ENCODE measurements around the gene PDIK1L.
"Not testable (repeated sequence)": the region's sequence is repeated elsewhere in the genome, so short reads cannot be mapped to it uniquely, and the experiment has no call there.

The PDIK1L gene

DNA sequence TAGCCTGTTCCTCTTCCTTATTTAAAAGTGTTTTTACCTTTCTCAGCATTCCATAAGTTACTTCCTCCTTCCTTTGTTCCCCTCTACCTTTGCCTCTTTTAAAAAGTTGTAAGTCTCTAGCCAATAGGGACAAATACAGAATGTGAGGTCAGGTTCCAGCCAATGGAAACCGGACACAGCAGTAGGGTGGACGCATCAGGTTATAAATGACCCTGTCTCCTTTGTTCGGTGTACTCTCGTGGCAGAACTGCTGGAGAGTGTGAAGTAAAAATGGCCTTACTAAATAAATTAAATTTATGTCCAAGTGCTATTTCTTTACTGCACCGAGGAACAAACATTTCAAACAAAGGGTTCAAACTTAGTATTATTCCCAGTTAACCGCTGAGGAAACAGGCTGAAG is 18.1 kb upstream of the PDIK1L start:
- not testable (repeated sequence) for H3K9me3 ChIP-seq (ENCODE audit: control insufficient read depth, low read depth, low read length); H3K4me3 ChIP-seq (ENCODE audit: low read length); H3K9ac ChIP-seq (ENCODE audit: low read length); H3K36me3 ChIP-seq (ENCODE audit: control insufficient read depth, low read depth, low read length); H3K27ac ChIP-seq (ENCODE audit: low read length)
- Histone ChIP-seq H3K27me3 (ENCODE audit: control insufficient read depth, insufficient read depth, low read length) (peaks cover 10% of the 10 kb centered on the region), H3K4me1 (ENCODE audit: control insufficient read depth, low read depth, low read length) (peaks cover 16% of the 10 kb centered on the region)

DNA sequence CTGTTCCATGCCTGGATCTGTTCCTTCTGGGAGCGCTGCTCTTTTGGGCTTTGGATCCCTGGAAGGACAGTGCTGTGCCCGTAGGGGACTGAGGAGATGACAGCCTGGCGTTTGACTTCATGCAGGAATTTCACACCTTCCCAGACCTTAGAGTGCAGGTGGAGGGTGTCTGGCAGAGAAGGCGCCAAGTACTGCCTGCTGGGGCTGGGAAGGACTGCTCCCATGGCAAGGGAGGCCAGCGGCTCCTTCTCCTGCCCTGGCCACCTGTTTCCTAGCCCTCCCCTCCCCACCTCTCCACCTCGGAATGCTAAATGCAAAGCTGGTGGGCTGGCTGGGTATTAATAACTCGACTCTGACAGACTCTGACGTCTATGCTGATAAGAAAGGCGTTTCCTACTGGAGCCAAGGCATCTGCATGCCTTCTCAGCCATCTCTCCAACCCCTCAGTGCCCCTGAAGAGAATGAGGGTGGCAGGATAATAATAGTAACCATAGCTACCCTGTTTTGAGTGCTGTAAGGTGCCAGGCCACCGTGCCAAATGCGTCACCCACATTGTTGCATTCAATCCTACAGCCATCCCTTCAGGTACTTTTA is 17.5 kb upstream of the PDIK1L start:
- peaks cover 10% of the 10 kb centered on the region for H3K27me3 ChIP-seq (ENCODE audit: control insufficient read depth, insufficient read depth, low read length)
- H3K9me3 ChIP-seq (ENCODE audit: control insufficient read depth, low read depth, low read length), result no peaks in the 10 kb centered on the region
- no peak overlapping the region for H3K4me3 ChIP-seq (ENCODE audit: low read length)
- no peak overlapping the region for H3K27ac ChIP-seq (ENCODE audit: low read length)
- peaks cover 16% of the 10 kb centered on the region for H3K4me1 ChIP-seq (ENCODE audit: control insufficient read depth, low read depth, low read length)
- no peaks in the 10 kb centered on the region for H3K36me3 ChIP-seq (ENCODE audit: control insufficient read depth, low read depth, low read length)
- no peak overlapping the region for H3K9ac ChIP-seq (ENCODE audit: low read length)

DNA sequence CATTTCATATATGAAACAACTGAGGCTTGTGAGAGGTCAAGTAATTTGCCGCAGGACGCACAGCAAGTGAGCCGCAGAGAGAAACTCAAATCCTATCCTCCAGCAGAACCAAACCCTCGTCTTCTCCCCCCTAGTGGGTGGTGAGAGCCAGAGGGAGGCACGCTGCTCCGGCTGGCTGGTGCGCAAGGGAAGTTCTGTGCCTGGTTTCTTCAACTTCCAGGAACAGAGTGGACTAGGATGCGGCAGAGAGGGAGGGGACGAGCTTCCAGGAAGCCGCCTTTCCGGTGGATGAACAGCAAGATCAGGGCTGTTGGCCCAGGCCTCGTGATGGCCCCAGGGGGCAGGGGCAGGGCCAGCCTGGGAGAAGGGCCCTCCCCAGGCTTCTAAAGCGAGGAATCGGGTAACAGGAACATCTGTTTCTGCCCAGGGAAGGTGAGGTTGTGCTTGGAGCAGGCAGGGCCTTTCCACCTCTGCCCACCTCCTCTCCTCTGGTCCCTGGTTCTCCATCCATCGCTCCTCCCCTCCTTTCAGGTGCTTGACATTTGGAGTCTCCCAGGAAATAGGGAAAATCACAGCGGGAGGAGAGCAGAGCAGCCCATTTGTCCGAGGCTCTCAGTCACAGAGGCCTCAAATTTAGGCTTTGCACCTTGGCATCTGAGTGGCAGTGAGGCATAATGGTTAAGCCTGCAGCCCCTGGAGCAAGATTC is 16.8 kb upstream of the PDIK1L start:
- H3K9me3 ChIP-seq (ENCODE audit: control insufficient read depth, low read depth, low read length), result no peaks in the 10 kb centered on the region
- peaks cover 10% of the 10 kb centered on the region for H3K27me3 ChIP-seq (ENCODE audit: control insufficient read depth, insufficient read depth, low read length)
- no peak overlapping the region for H3K9ac ChIP-seq (ENCODE audit: low read length)
- no peaks in the 10 kb centered on the region for H3K36me3 ChIP-seq (ENCODE audit: control insufficient read depth, low read depth, low read length)
- no peak overlapping the region for H3K4me3 ChIP-seq (ENCODE audit: low read length)
- H3K4me1 ChIP-seq (ENCODE audit: control insufficient read depth, low read depth, low read length), result peaks cover 16% of the 10 kb centered on the region
- no peak overlapping the region for H3K27ac ChIP-seq (ENCODE audit: low read length)

DNA sequence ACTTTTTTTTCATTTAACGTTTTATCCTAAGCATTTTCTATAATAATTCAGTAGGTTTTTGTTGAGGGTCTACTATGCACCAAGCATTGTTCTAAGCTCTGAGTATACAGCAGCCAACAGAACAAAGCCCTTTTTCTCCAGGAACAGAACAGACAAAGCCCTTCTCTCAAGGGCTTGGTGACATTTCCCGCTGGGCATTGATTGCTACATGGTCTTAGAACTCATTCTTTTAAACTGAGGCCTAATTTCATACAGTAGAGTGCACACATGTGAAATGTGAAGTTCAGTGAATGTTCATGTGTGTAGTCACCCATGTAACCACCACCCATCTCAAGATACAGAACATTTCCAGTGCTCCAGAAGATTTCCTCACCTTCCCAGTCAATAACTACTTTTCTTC is 15.2 kb upstream of the PDIK1L start:
- H3K36me3 ChIP-seq (ENCODE audit: control insufficient read depth, low read depth, low read length), result no peaks in the 10 kb centered on the region
- peaks cover 16% of the 10 kb centered on the region for H3K4me1 ChIP-seq (ENCODE audit: control insufficient read depth, low read depth, low read length)
- H3K9me3 ChIP-seq (ENCODE audit: control insufficient read depth, low read depth, low read length), result no peaks in the 10 kb centered on the region
- H3K9ac ChIP-seq (ENCODE audit: low read length), result no peak overlapping the region
- H3K27me3 ChIP-seq (ENCODE audit: control insufficient read depth, insufficient read depth, low read length), result peaks cover 10% of the 10 kb centered on the region
- no peak overlapping the region for H3K4me3 ChIP-seq (ENCODE audit: low read length)
- no peak overlapping the region for H3K27ac ChIP-seq (ENCODE audit: low read length)

DNA sequence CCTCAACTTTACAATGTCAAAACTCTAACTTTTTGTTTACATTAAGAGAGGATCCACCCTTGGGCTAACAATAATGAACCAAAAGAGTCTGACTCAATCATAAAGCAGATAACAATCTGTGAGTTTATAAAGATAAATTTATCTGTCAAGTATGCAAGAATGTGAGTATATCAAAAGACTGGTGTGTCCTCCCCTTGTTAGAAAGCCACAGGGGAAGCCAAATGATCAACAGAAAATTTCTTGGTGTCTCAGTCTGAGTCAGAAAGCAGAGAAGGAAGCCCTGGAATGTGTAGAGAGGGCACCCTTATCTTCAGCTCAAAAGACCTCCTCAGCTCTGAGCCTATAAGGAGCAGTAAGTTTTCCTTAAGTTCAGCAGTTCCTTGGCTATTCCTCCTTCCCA is 13.9 kb upstream of the PDIK1L start:
- Histone ChIP-seq H3K9me3 (ENCODE audit: control insufficient read depth, low read depth, low read length) (no peaks in the 10 kb centered on the region), H3K4me1 (ENCODE audit: control insufficient read depth, low read depth, low read length) (peaks cover 16% of the 10 kb centered on the region), H3K4me3 (ENCODE audit: low read length) (no peak overlapping the region), H3K27me3 (ENCODE audit: control insufficient read depth, insufficient read depth, low read length) (peaks cover 10% of the 10 kb centered on the region), H3K27ac (ENCODE audit: low read length) (no peak overlapping the region), H3K9ac (ENCODE audit: low read length) (no peak overlapping the region), H3K36me3 (ENCODE audit: control insufficient read depth, low read depth, low read length) (no peaks in the 10 kb centered on the region)

DNA sequence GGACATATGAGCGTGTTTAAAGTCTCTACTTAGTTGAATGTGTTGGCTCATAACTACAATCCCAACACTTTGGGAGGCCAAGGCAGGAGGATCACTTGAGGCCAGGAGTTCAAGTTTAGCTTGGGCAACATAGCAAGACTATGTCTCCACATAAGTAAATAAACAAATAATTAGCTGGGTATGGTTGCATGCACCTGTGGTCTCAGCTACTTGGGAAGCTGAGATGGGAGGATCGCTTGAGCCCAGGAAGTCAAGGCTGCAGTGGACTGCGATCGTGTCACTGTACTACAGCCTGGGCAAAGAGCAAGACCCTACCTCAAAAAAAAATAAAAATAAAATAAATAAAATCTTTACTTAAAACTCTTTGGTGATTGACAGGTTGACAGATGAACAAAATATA is 13.0 kb upstream of the PDIK1L start:
- H3K9ac ChIP-seq (ENCODE audit: low read length), result no peak overlapping the region
- H3K27me3 ChIP-seq (ENCODE audit: control insufficient read depth, insufficient read depth, low read length), result peaks cover 10% of the 10 kb centered on the region
- H3K9me3 ChIP-seq (ENCODE audit: control insufficient read depth, low read depth, low read length), result no peaks in the 10 kb centered on the region
- H3K27ac ChIP-seq (ENCODE audit: low read length), result no peak overlapping the region
- no peak overlapping the region for H3K4me3 ChIP-seq (ENCODE audit: low read length)
- H3K36me3 ChIP-seq (ENCODE audit: control insufficient read depth, low read depth, low read length), result no peaks in the 10 kb centered on the region
- peaks cover 16% of the 10 kb centered on the region for H3K4me1 ChIP-seq (ENCODE audit: control insufficient read depth, low read depth, low read length)

DNA sequence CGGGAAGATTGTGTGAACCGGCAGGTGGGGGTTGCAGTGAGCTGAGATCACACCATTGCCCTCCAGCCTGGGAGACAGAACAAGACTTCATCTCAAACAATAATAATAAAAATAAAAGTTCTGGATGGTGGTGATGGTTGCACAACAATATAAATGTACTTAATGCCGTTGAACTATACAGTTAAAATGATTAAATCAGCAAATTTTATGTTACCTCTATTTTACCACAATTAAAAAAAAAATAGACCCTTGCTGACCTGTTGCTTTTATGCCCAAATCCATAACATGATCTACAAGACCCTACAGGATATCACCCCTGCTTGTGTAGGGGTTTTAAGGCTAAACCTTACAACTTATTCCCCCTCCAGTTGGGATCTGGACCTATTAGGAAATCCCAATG is 11.8 kb upstream of the PDIK1L start:
- H3K4me3 ChIP-seq (ENCODE audit: low read length), result no peak overlapping the region
- H3K9ac ChIP-seq (ENCODE audit: low read length), result no peak overlapping the region
- no peaks in the 10 kb centered on the region for H3K36me3 ChIP-seq (ENCODE audit: control insufficient read depth, low read depth, low read length)
- no peaks in the 10 kb centered on the region for H3K27me3 ChIP-seq (ENCODE audit: control insufficient read depth, insufficient read depth, low read length)
- peaks cover 6% of the 10 kb centered on the region for H3K4me1 ChIP-seq (ENCODE audit: control insufficient read depth, low read depth, low read length)
- H3K27ac ChIP-seq (ENCODE audit: low read length), result no peak overlapping the region
- H3K9me3 ChIP-seq (ENCODE audit: control insufficient read depth, low read depth, low read length), result no peaks in the 10 kb centered on the region

DNA sequence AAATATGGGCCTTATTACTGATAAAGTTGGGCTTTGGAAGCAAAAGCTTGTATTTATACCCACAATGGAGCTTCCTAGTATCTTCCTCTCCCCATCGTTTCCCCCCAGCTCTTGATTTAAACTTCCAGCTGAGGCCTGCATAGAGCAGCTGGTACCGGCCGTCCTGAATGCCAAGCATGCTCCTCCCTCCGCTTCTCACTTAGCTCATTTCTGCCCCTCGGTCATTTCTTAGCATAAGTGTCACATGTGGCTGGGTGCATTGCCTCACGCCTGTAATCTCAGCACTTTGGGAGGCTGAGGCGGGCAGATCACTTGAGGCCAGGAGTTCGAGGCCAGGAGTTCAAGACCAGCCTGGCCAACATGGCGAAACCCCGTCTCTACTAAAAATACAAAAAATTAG is 11.4 kb upstream of the PDIK1L start:
- not testable (repeated sequence) for H3K27ac ChIP-seq (ENCODE audit: low read length); H3K9ac ChIP-seq (ENCODE audit: low read length); H3K36me3 ChIP-seq (ENCODE audit: control insufficient read depth, low read depth, low read length); H3K4me3 ChIP-seq (ENCODE audit: low read length); H3K9me3 ChIP-seq (ENCODE audit: control insufficient read depth, low read depth, low read length); H3K27me3 ChIP-seq (ENCODE audit: control insufficient read depth, insufficient read depth, low read length); H3K4me1 ChIP-seq (ENCODE audit: control insufficient read depth, low read depth, low read length)

DNA sequence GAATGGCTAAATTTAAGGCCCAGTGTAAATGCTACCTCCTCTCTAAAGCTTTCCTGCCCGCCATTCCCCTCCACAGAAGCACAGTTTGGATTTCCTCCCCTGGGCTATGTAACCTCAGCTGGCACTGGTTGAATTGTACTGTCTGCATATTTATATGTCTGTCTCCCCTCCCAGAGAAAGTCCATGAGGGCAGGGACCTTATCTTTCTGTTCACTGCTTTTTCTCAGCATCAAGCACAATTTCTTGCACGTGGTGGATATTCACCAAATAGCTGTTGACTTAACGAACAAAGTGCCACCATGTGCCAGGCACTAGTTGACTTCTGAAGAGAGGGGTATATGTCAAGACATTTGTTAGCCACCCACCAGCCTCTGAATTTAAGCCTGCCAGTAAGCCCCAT is 9.5 kb upstream of the PDIK1L start:
- Histone ChIP-seq H3K27me3 (ENCODE audit: control insufficient read depth, insufficient read depth, low read length) (no peaks in the 10 kb centered on the region), H3K9ac (ENCODE audit: low read length) (no peak overlapping the region), H3K9me3 (ENCODE audit: control insufficient read depth, low read depth, low read length) (no peaks in the 10 kb centered on the region), H3K36me3 (ENCODE audit: control insufficient read depth, low read depth, low read length) (no peaks in the 10 kb centered on the region), H3K27ac (ENCODE audit: low read length) (no peak overlapping the region), H3K4me3 (ENCODE audit: low read length) (no peak overlapping the region), H3K4me1 (ENCODE audit: control insufficient read depth, low read depth, low read length) (no peaks in the 10 kb centered on the region)

DNA sequence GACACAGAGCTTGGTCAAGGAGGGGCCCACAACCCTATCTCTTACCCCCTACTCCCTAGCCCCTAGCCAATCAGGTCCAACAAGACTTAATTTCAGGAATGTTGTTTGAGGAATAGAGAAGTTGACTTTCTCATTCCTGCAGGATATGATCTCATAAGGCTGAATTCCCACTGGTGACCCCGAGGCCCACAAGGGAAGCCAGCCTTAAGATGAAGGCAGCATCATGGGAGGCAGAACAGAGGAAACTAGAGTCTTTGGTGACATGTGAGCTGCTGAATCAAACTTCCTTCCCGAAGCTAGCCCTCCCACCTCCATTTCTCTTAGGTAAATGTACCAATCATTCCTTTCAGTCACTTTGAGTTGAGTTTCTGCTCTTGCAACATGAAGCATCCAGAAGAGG is 9.1 kb upstream of the PDIK1L start:
- H3K4me1 ChIP-seq (ENCODE audit: control insufficient read depth, low read depth, low read length), result no peaks in the 10 kb centered on the region

DNA sequence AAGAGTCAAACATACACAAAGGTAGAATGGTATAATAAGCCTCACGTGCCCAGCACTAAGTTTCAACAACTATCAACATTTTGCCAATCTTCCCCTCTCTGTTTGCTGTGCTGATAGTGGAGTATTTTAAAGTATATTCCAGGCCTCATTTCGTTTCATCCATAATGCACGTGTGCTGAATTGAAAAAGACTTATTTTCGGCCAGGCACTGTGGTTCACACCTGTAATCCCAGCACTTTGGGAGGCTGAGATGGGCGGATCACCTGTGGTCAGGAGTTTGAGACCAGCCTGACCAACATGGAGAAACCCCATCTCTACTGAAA is 6.4 kb upstream of the PDIK1L start:
- not testable (repeated sequence) for H3K9me3 ChIP-seq (ENCODE audit: control insufficient read depth, low read depth, low read length); H3K27me3 ChIP-seq (ENCODE audit: control insufficient read depth, insufficient read depth, low read length); H3K4me1 ChIP-seq (ENCODE audit: control insufficient read depth, low read depth, low read length); H3K36me3 ChIP-seq (ENCODE audit: control insufficient read depth, low read depth, low read length); H3K27ac ChIP-seq (ENCODE audit: low read length); H3K4me3 ChIP-seq (ENCODE audit: low read length); H3K9ac ChIP-seq (ENCODE audit: low read length)

More for the DNA sequence above, 9.1 kb upstream of the PDIK1L start:
- Histone ChIP-seq H3K27ac (ENCODE audit: low read length) (no peak overlapping the region), H3K36me3 (ENCODE audit: control insufficient read depth, low read depth, low read length) (no peaks in the 10 kb centered on the region), H3K9ac (ENCODE audit: low read length) (no peak overlapping the region), H3K27me3 (ENCODE audit: control insufficient read depth, insufficient read depth, low read length) (no peaks in the 10 kb centered on the region), H3K4me3 (ENCODE audit: low read length) (no peak overlapping the region), H3K9me3 (ENCODE audit: control insufficient read depth, low read depth, low read length) (no peaks in the 10 kb centered on the region)

All from iPS-18a (cell line).